GM21723 (cell line): ENCODE measurements around the gene TMEM121.
A peak's percentile ranks its signal among the peaks of the same experiment; 100 is the strongest.
"Not testable (repeated sequence)": the region's sequence is repeated elsewhere in the genome, so short reads cannot be mapped to it uniquely, and the experiment has no call there.

Experiments
- ATAC-seq: cut with Tn5 transposase; IDR thresholded peaks from one replicate; pipeline ENCODE4 v1.9.1; 2021; ENCODE audit warnings: mild to moderate bottlenecking, moderate library complexity; ENCODE audit not compliant: unreplicated experiment

TMEM121 gene

DNA sequence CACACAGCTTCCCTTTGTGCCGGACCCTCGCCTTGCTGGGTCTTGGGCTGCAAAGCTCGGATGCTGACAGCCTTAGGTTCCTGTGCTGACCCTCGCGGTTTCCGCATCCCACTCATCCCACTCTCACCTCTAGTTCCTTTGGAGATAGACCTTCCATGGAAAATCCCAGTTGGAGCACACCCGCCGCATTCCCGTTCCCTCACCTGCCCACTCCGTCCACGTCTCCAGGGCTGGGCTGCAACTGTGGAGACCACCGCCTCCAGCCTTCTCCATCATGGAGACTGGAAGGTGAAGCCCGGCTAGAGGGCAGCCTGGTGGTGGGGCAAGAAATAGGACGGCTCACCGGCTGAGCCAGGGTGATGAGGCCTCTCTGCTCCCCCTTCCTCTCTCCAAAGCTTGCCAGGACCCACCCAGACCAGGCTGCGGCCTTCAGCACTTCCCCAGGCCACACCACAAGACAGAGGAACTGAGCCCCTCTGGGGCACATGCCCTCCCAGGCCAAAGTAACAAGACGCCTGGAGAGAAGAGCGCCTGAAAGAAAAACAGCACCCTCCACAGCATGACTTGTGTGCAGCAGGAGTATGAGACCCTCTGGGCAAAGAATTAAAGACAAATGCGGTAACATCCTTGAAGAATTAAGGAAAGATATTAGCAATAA is 15.0 kb downstream of the TMEM121 start:
- no peak for ATAC-seq

DNA sequence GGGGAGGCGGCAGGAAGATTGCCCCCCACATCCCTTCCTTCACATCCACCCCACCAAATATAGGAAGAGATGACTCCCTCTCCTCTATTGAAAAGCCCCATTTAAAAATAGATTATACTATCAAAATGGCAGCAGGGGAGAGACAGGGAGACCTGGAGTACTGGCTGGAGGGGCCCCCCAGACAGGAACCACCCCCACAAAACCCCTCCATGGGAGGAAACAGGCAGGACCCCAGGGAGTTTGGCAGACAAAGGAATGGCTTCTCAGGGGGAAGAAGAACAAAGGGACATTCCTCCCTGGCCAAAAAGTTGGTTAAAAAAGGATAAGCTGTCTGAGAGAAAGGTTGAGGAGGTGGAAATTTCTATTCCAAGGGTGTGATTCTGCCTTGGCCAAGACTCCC is 19.3 kb downstream of the TMEM121 start:
- ATAC-seq = not testable (repeated sequence)

DNA sequence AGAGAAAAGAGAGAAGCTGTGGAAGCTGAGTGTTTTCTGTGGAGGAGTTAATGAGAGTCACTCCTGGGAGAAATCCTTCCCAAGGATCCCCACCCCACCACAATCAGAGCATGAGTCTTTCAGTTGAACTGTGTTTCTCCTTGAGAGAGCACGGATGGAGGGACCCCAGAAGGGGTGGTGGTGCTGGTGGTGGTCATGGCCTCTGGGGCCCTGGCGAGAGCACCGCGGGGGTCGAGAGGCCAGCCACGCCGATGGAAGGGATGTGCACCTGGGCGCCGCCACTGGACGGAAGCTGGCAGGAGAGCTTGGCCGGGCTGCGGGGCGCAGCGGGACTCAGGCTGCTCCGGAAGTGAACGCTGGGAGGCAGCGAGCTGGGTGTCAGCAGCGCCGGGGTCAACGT is 20.0 kb downstream of the TMEM121 start:
- ATAC-seq = not testable (repeated sequence)

DNA sequence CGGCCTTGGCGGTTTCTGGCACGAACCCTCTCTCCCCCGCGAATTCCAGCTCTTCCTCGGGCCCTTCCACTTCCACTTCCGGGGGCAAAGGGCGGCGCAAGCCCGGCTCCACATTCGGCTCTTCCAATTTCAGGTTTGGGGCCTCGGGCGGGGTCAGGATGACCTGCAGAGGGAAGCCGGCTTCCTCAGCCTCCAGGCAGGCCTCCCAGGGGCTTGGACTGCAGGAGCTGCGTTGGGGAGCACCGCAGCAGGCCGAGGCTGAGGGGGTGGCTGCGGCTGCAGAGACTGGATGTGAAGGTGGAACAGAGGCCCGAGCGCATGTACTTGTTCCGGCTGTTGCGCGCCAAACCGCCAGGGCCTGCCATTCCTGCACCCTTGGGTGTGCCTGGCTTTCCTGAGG is 20.7 kb downstream of the TMEM121 start:
- ATAC-seq = not testable (repeated sequence)

DNA sequence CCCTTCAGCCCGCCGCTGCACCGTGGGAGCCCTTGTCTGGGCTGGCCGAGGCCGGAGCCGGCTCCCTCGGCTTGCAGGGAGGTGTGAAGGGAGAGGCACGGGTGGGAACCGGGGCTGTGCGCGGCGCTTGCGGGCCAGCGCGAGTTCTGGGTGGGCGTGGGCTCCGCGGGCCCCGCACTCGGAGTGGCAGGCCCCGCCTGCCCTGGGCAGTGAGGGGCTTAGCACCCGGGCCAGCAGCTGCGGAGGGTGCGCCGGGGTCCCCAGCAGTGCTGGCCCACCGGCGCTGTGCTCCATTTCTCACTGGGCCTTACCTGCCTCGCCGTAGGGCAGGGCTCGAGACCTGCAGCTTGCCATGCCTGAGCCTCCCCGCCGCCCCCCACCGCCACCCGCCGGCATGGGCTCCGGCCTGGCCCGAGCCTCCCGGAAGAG is 21.4 kb downstream of the TMEM121 start:
- no peak for ATAC-seq

DNA sequence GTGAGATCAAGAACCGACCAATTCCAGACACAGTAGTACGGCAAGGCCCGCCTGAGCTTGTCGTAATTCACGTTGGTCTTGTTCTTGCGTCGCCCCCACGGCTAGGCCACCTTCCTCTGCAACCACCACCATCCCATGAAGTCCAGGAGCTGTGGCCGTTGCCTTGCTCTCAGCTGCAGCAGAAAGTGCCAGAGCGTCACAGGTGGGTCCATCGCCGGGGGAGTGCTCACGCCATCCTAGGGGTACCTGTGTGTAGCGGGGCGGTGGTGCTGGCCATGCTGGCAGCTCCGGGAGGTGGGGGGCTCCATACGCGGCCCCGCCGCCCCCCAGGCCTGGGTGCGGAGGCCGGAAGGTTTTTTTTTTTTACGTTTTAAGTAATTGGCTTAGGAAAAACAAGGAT is 23.1 kb downstream of the TMEM121 start:
- ATAC-seq = no peak

DNA sequence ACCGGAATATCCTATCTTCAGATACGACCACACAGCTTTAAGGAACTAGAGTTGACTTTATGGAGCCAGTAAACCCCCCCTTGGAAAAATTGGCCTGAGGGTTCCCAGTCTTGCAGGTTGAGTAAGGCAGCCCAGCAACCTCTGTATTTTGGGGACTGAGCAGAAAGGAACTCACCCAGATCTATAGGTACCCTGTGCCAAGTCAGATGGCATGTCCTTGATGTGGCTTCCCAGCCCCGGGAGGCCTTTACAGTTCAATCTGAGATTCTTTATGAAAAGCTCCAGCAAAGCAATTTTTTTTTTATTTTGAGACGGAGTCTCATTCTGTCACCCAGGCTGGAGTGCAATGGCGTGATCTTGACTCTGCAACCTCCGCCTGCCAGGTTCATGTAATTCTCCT is 27.6 kb downstream of the TMEM121 start:
- ATAC-seq = no peak

DNA sequence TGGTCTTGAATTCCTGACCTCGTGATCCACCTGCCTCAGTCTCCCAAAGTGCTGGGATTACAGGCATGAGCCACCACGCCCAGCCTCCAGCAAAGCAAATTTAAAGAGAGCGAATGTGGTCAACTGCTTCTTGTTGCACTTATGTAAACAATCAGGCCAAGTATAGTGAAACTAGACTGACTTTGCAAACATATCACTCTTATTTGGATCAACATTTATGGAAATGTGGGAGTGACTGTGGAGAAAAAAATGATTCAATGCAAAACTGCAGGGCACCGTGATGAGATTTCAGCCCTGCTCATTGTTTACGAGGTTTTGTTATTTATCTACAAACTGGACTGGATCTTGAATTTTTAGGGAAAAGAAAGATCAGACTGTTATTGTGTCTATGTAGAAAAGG is 28.1 kb downstream of the TMEM121 start:
- ATAC-seq = no peak

DNA sequence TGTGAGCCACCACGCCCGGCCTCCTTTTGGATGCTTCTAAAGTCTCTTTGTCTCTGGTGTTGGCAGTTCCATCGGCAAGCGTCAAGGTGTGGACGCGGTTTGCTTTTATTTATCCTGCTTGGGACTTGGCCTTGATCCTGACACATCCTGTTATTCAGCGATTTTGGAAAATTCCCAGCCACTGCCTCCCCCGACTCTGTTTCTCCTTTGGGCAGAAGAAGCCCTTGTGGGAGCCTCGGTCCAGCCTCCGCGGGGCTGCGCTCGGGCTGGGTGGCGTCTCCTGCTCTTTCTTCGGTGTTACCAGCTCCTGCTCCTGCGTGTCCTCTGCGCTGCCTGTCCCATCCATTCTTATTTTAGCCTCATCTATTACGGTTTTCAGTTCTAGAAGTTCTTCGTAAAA is 31.3 kb downstream of the TMEM121 start:
- not testable (repeated sequence) for ATAC-seq

DNA sequence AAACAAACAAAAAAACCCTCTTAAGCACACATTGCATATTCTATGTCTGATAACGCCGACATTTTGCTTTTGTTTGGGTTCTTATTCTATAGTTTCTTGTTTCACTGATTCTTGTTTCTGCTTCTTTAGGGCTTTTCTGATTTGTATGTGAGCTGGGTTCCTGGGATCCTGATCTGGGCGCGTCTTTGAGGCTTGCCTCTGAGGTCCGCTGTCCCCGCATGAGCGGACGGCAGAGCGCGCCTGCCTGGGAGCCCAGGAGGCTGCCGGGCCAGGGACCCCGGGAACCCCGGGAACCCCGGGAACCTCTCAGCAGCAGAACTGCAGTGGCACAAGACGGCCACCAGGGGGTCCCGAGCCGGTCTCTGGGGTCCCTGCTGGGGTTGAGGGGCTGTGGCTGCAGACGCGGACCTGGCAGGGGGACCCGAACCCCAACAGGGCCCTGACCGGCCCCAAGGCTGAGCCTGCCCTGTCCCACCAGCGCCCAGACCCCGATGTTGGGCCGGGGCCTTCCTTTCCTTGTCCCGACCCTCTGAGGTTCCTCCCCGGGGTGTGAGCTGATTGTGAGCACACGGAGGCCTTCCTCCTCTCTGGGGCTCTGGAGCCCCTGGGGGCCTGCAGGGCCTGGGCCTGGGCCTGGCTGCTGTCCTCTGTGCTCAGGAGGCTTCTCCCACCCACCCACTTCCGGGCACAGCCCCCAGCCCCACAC is 32.2 kb downstream of the TMEM121 start:
- ATAC-seq = peak; percentile 34

DNA sequence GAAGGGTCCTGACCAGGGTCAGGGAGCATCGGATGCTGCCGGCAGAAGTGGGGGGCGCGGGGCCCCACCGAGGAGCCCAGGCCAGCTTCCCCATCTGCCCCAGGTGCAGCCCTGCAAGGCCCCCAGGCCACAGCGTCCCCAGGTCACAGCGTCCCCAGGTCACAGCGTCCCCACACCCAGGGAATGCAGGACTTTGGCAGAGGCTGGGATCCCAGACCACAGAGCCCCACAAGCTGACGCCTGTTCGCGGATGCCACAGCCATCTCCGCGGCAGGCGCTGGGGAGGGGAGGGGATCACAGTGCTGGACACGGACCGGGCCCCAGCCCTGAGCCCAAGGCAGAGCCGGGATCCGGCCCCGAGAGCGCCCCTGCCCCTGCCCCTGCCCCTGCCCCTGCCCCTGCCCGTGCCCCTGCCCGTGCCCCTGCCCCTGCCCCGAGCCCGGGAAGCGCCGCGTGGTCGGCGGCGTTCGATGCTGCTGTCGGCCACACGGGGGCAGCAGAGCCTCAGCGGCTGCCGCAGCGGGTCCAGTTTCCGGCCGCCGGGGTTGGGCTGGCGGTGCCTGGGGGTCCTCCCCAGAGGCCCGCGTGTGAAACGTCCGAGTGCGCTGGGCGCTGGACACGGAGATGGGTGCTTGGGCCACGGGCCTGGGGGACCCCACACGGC is 33.1 kb downstream of the TMEM121 start:
- ATAC-seq = peak; percentile 41

DNA sequence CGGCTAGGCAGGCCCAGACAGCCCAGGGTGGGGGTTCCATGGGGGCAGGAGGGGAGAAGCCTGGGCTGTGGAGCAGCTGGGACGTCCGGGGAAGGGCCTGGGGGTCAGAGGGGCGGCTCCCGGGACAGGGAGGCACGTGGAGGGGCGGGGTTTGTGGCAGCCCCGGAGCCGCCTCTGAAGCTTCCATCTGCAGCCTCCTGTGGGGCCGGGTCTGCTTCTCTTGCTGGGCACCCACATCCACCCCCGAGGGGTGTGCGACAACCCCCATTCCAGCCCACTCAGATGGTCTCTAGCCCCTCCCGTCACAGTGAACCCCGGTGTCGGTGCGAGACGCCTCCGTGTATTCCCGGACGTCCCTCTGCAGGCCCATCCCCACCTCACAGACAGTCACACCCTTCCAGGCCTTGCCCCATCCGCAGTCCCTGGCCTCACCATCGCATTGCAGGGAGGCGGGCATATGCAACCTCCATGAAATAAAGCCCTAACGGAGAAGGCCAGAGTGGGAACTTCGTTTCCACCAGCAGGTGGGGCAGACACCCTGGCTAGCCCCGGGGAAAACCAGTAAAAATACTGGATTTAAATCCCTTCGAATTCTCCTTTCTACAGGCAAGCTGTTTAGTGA is 33.8 kb downstream of the TMEM121 start:
- ATAC-seq = peak; percentile 57

DNA sequence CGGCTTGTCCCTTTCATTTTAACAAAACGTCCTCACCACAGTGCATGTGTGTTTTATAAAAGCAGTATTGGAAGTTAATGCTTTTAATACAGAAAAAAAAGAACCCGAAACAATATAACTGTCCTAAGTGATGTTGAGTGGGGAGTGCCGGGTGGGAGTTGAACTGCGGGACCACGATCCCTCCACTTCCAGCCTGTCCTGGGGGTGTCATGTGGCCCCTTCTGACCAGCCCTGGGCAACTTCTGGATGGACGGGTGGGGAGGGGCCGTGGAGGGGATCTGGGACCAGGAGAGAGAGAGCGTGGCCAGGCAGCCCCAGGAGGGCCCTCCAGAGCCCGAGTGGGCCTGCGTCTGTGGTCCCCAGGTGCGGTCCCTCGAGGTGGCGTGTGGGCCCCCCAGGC is 35.0 kb downstream of the TMEM121 start:
- ATAC-seq = not testable (repeated sequence)

DNA sequence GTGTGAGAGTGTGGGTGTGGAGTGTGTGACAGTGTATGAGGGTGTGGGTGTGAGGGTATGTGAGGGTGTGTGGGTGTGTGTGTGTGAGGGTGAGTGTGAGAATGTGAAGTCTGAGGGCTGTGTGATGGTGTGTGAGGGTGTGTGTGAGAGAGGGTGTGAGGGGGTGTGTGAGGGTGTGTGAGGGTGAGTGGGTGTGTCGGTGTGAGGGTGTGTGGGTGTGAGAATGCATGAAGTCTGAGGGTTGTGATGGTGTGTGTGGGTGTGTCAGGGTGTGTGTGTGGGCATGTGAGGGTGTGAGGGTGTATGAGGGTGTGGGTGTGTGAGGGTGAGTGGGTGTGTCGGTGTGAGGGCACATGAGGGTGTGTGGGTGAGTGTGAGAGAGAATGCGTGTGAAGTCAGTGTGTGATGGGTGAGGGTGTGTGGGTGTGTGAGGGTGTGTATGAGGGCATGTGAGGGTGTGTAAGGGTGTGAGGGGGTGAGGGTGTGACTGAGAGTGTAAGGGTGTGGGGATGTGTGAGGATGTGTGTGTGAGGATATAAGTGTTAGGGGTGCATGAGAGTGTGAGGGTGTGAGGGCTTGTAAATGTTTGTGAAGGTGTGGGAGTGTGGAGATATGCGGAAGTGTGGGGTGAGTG is 36.4 kb downstream of the TMEM121 start:
- no peak for ATAC-seq

DNA sequence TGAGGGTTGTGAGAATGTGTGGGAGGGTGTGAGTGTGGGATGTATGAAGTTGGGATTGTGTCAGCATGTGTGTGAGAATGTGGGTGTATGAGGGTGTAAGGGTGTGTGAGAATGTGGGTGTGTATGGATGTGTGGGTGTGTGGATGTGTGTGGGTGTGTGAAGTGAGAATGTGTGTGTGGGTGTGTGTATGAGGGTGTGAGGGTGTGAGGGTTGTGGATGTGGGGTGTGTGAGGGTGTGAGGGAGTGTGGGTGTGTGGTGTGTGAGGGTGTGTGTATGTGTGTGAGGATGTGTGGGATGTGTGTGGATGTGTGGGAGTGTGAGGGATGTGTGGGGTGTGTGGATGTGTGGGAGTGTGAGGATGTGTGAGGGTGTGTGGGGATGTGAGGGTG is 37.0 kb downstream of the TMEM121 start:
- no peak for ATAC-seq

DNA sequence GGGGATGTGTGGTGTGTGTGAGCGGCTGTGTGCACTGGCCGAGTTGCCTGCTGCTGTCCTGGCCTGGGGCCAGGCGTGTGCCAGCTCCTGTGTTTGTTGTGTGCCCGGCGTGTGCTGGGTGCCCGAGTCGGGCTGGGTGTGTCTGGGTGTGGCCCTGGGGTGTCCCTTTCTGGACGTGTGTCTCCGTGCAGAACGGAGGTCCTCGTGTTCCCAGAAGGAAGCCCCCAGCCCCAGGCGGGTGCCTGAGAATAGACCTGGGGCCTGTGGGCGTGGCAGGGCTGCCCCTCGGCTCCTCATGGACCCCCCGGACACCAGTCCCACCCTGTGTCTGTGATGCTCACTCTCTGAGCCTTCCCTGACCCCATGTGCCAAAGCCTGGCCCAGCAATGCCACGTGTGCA is 38.2 kb downstream of the TMEM121 start:
- not testable (repeated sequence) for ATAC-seq

DNA sequence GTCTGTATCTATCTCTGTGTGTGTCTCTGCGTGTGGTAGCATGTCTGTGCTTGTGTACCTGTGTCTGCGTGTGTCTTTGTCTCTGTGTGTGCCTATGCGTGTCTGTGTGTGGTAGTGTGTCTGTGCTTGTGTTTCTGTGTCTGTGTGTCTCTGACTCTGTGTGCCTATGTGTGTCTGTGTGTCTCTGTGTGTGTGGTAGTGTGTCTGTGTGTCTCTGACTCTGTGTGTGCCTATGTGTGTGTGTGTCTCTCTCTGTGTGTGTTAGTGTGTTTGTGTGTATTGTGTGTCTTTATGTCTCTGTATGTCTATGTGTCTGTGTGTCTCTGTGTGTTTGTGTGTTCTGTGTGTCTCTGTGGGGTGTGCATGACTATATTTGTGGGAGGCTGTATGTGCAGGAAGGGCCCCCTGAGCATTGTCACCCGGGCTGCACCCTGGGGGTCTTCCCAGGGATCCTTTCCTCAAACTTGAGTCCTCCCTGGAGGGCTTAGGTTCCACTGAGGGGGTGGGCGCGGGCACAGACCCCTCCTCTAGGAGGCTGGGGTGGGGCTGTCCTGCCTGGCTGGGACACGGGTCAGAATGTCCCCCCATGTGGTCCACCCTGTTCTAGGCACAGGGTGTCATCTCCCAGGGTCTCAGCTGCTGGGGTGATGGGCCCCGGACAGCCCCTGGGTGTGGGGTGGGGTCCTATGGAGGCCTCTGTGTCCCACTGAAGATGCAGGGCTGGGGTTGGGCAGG is 39.0 kb downstream of the TMEM121 start:
- peak; percentile 6 for ATAC-seq

DNA sequence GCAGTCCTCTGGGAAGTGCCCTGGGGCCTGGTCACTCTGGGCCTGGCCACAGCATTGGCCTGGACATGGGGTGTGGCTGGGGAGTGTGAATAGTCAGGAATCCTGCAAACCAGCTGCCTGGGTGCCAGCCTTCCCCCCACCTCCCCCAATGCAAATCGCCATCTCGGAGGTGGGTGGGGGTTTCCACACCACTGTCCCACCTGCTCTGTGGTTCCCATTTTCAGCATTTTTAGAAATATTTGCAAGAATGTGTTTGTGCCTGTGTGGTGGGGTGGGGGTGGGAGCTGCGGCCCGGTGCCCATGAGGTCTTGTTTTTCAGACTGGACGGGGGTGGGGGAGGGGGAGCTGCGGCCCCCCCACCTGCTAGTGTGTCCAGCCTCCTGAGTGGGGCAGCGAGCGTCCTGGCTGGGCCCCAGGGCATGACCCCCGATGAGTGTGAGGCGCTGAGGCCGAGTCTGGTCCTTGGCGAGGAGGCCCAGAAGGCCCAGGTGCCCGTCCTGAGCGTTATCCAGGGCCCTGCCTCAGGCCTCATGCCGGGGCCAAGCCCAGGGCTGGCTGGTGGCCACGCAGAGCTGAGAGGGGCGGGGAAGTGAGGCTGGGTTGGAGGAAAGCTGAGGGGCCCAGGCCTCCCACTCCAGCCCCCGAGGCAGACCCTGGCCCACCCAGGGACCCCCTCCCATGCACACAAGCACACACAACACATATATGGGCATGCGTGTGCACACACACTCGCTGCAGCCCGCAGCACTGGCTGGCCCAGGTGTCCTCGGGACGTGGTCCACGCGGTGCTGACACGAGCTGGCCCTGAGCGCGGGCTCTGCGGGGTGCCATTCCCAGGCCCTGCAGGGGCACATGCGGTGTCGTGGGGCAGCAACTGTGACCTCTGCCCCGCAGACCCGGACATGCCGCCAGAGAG is 40.1 kb downstream of the TMEM121 start:
- peak; percentile 49 for ATAC-seq
